ENCODE results near the gene RAB3GAP1. TPM values are rescaled to one million over a fixed set of nuclear protein-coding genes. Genes with fewer than 3 reads are reported as not detected.

The RAB3GAP1 gene
- total RNA-seq, 3 donors from 2014 or later (not counting 1 experiment from before 2014, with no cell fraction given), result 9.6 to 12.6 (median 9.8) TPM

DNA sequence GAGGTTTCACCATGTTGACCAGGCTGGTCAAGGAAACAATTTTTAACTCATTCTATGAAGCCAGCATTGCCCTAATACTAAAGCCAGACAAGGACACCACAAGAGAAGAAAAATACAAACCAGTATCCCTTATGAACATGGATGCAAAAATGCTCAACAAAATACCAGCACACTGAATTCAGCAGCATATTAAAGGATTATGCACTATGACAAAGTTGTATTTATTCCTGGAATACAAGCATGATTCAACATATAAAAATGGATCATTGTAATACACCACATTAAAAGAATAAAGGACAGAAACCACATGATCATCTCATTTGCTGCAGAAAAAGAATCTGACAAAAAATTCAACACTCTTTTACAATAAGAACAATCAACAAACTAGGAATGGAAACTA lies 138.7 kb downstream of the RAB3GAP1 start:
- H3K36me3 ChIP-seq (ENCODE audit: control insufficient read depth, insufficient read depth, low read length), result no peaks in the 10 kb centered on the region
- Mint-ChIP-seq H3K27ac (no peak overlapping the region), H3K36me3 (peaks cover 19% of the 10 kb centered on the region), H3K4me1 (no peaks in the 10 kb centered on the region), H3K27me3 (ENCODE audit: low read depth in 2 of 2) (no peaks in the 10 kb centered on the region), H3K4me3 (no peak overlapping the region), H3K9me3 (peaks cover 5 to 7% of the 10 kb centered on the region in 2 donors)
- TF ChIP-seq, protein P1, sequence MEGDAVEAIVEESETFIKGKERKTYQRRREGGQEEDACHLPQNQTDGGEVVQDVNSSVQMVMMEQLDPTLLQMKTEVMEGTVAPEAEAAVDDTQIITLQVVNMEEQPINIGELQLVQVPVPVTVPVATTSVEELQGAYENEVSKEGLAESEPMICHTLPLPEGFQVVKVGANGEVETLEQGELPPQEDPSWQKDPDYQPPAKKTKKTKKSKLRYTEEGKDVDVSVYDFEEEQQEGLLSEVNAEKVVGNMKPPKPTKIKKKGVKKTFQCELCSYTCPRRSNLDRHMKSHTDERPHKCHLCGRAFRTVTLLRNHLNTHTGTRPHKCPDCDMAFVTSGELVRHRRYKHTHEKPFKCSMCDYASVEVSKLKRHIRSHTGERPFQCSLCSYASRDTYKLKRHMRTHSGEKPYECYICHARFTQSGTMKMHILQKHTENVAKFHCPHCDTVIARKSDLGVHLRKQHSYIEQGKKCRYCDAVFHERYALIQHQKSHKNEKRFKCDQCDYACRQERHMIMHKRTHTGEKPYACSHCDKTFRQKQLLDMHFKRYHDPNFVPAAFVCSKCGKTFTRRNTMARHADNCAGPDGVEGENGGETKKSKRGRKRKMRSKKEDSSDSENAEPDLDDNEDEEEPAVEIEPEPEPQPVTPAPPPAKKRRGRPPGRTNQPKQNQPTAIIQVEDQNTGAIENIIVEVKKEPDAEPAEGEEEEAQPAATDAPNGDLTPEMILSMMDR (IDR thresholded peaks at IDR 0.05), result no peak
- no peak overlapping the region for H3K27ac ChIP-seq (ENCODE audit: low read length)
- H3K9me3 ChIP-seq (ENCODE audit: control insufficient read depth, insufficient read depth, low read length), result no peaks in the 10 kb centered on the region
- intact Hi-C loops (cut with micrococcal nuclease), result no loop called here
- DNase-seq (no peak), ATAC-seq (no peak)
- H3K27me3 ChIP-seq (ENCODE audit: control insufficient read depth, insufficient read depth, low read length), result no peaks in the 10 kb centered on the region
- no peak overlapping the region for H3K4me3 ChIP-seq (ENCODE audit: low read length)
- no peaks in the 10 kb centered on the region for H3K4me1 ChIP-seq (ENCODE audit: control insufficient read depth, insufficient read depth, low read length)

DNA sequence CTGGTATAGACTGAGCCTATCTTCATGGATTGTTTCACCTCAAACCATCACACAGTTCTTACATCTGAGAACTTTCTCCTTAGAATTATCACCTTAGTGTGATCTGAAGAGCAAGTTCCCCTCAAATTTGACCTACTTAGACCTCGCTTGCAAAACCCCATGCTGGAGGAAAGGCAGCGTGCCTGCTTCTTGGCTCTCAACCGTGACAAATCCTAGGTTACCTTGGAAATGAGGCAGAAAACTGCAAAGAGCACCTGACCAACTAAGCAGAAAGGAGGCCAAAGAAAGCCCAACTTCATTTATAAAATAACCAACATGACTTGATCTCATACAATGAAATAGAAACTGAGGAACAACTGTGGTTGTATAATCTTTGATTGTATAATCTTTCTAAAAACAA lies 146.4 kb downstream of the RAB3GAP1 start:
- Mint-ChIP-seq H3K4me1 (no peaks in the 10 kb centered on the region), H3K27ac (no peak overlapping the region), H3K36me3 (no peaks in the 10 kb centered on the region), H3K27me3 (ENCODE audit: low read depth in 2 of 2) (no peaks in the 10 kb centered on the region), H3K9me3 (peaks cover 0 to 3% of the 10 kb centered on the region in 2 donors), H3K4me3 (no peak overlapping the region)
- TF ChIP-seq, protein P1 (IDR thresholded peaks at IDR 0.05), result no peak
- intact Hi-C loops (cut with micrococcal nuclease), result no loop called here
- Histone ChIP-seq H3K4me3 (ENCODE audit: low read length) (no peak overlapping the region), H3K27me3 (ENCODE audit: control insufficient read depth, insufficient read depth, low read length) (no peaks in the 10 kb centered on the region), H3K36me3 (ENCODE audit: control insufficient read depth, insufficient read depth, low read length) (no peaks in the 10 kb centered on the region), H3K27ac (ENCODE audit: low read length) (no peak overlapping the region), H3K4me1 (ENCODE audit: control insufficient read depth, insufficient read depth, low read length) (no peaks in the 10 kb centered on the region), H3K9me3 (ENCODE audit: control insufficient read depth, insufficient read depth, low read length) (no peaks in the 10 kb centered on the region)
- ATAC-seq (no peak), DNase-seq (no peak)
- WGBS (ENCODE audit: insufficient coverage), result 91% methylated on average over 3 of the region's 3 CpGs

DNA sequence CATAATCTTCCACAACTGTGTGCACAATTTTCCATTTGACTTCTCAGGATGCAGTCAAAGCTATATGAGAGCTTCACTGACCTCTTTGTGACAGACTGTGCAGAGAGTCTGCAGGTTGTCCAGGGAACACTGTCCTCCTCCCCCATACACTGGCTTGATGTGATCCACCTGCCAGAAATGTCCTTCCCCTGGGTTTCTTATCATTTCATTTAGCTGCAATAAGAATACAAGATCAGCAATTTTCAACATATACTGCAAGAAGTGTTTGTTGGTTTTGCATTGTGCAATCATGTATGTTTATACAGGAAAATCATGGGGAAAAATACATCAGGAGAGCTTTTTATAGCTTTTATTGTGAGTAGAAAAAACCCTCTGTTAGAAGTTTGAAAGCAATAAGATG lies 150.7 kb downstream of the RAB3GAP1 start:
- Mint-ChIP-seq H3K9me3 (no peaks in the 10 kb centered on the region), H3K27me3 (ENCODE audit: low read depth in 2 of 2) (no peaks in the 10 kb centered on the region), H3K4me3 (no peak overlapping the region), H3K36me3 (no peaks in the 10 kb centered on the region), H3K4me1 (no peaks in the 10 kb centered on the region), H3K27ac (no peak overlapping the region)
- no peaks in the 10 kb centered on the region for H3K36me3 ChIP-seq (ENCODE audit: control insufficient read depth, insufficient read depth, low read length)
- no peak overlapping the region for H3K4me3 ChIP-seq (ENCODE audit: low read length)
- H3K27ac ChIP-seq (ENCODE audit: low read length), result no peak overlapping the region
- H3K27me3 ChIP-seq (ENCODE audit: control insufficient read depth, insufficient read depth, low read length), result no peaks in the 10 kb centered on the region
- DNase-seq (no peak), ATAC-seq (no peak)
- no peaks in the 10 kb centered on the region for H3K9me3 ChIP-seq (ENCODE audit: control insufficient read depth, insufficient read depth, low read length)
- TF ChIP-seq, protein P1 (IDR thresholded peaks at IDR 0.05), result no peak
- intact Hi-C loops (cut with micrococcal nuclease), result no loop called here
- no peaks in the 10 kb centered on the region for H3K4me1 ChIP-seq (ENCODE audit: control insufficient read depth, insufficient read depth, low read length)

DNA sequence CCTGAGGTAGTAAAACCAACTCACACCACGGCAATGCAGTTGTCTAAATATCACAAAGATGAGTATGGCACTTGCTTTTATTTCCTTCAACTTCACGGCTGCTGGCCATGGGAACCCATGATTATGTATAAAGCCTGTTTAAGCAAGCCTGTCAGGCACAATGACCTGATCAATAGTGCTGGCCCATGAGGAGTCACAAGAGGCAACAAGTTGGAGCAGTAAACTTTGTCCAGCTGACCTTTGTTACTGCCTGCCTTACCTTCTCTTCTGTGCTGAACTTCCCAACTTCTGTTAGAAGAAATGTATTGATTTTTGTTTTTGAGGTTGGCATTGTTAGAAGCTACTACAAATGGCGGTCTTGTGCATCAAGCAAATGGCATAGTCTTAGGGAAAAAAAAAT lies 151.9 kb downstream of the RAB3GAP1 start:
- Mint-ChIP-seq H3K27me3 (ENCODE audit: low read depth in 2 of 2) (no peaks in the 10 kb centered on the region), H3K4me1 (no peaks in the 10 kb centered on the region), H3K27ac (no peak overlapping the region), H3K36me3 (no peaks in the 10 kb centered on the region), H3K9me3 (no peaks in the 10 kb centered on the region), H3K4me3 (no peak overlapping the region)
- TF ChIP-seq, protein P1 (IDR thresholded peaks at IDR 0.05), result no peak
- H3K4me3 ChIP-seq (ENCODE audit: low read length), result no peak overlapping the region
- no peak overlapping the region for H3K27ac ChIP-seq (ENCODE audit: low read length)
- WGBS (ENCODE audit: insufficient coverage), result 95% methylated on average over 2 of the region's 3 CpGs
- intact Hi-C loops (cut with micrococcal nuclease), result no loop called here
- ATAC-seq (no peak), DNase-seq (no peak)
- H3K4me1 ChIP-seq (ENCODE audit: control insufficient read depth, insufficient read depth, low read length), result no peaks in the 10 kb centered on the region
- H3K9me3 ChIP-seq (ENCODE audit: control insufficient read depth, insufficient read depth, low read length), result no peaks in the 10 kb centered on the region
- H3K27me3 ChIP-seq (ENCODE audit: control insufficient read depth, insufficient read depth, low read length), result no peaks in the 10 kb centered on the region
- H3K36me3 ChIP-seq (ENCODE audit: control insufficient read depth, insufficient read depth, low read length), result no peaks in the 10 kb centered on the region

Measured in natural killer cell (primary cell).